K562 (cell line): ENCODE data around the gene NFIB. TPM values are rescaled to one million over a fixed set of nuclear protein-coding genes. Genes with fewer than 3 reads are reported as not detected.
A peak's percentile ranks its signal among the peaks of the same experiment; 100 is the strongest.

Experiments used
- ATAC-seq: fragments of 200-7000 bp; cut with Tn5 transposase; 3 replicates; pipeline ENCODE4 v1.9.1; 2020; ENCODE audit warnings: moderate library complexity
- BruUV-seq: library from RNA; stranded (reverse); fragments of 400-500 nt; replicated peaks from 2 replicates; lab custom pipeline; 2021; lab: Mats Ljungman, UMichigan
- CTCF ChIA-PET: fragments of 300-600 bp; formaldehyde crosslinking; extraction: SDS; loops from one replicate; lab custom pipeline; 2021; ENCODE audit warnings: low intra/inter-chr PET ratio; lab: Yijun Ruan, JAX
- POLR2A ChIA-PET: fragments of 300-600, 350-650 bp; sonication (Branson Sonifier 250); formaldehyde crosslinking; extraction: SDS; loops from one replicate; lab custom pipeline; 2021; ENCODE audit warnings: antibody characterized with exemption, inconsistent platforms; lab: Yijun Ruan, JAX
- DNase-seq, 4 experiments: peaks; one replicate each; pipeline versions ENCODE4 v3.0.0 to v3.0.0-alpha.2; 2011 to 2018; ENCODE audit warnings: low spot score in 3 of 4, mixed read lengths in 3 of 4; ENCODE audit errors: extremely low read depth in 1 of 4
- FAIRE-seq: peaks from 2 replicates; lab custom pipeline; 2011; peaks lifted over from hg19 to GRCh38; lab: Jason Lieb, UNC
- H2AFZ ChIP-seq: 2 replicates; pipeline ENCODE4 v1.6.0; 2011; ENCODE audit warnings: low read depth, low read length, control low read depth, inconsistent platforms
- H3K27ac ChIP-seq: fragments of 200-600 bp; 3 replicates; pipeline ENCODE4 v1.8.0; 2011; ENCODE audit warnings: low read depth, mild to moderate bottlenecking, control low read depth, inconsistent platforms, low read length, moderate library complexity, mixed read lengths; ENCODE audit errors: extremely low read depth
- H3K27me3 ChIP-seq, 2 experiments: fragments of 300-600 bp in 1 of 2; 2 replicates in 1 of 2; 3 replicates in 1 of 2; pipeline versions ENCODE4 v1.6.0 to v1.8.0; 2011; ENCODE audit warnings: inconsistent platforms in 2 of 2, low read length in 2 of 2, mild to moderate bottlenecking in 1 of 2, mixed read lengths in 1 of 2, moderate library complexity in 1 of 2; ENCODE audit not compliant: control insufficient read depth in 2 of 2, insufficient read depth in 2 of 2
- H3K36me3 ChIP-seq: fragments of 300-600 bp; 3 replicates; pipeline ENCODE4 v1.8.0; 2011; ENCODE audit warnings: mild to moderate bottlenecking, low read length, inconsistent platforms; ENCODE audit not compliant: control insufficient read depth, insufficient read depth
- H3K4me1 ChIP-seq, 2 experiments: fragments of 200-600 bp in 1 of 2; replicated peaks in 1 of 2; 2 replicates in 1 of 2; 3 replicates in 1 of 2; pipeline versions ENCODE4 v1.5.1 to v1.8.0; 2011; ENCODE audit warnings: inconsistent platforms in 2 of 2, low read length in 2 of 2, mild to moderate bottlenecking in 1 of 2, mixed read lengths in 1 of 2, moderate library complexity in 1 of 2; ENCODE audit not compliant: control insufficient read depth in 2 of 2, insufficient read depth in 2 of 2
- H3K4me2 ChIP-seq: 2 replicates; pipeline ENCODE4 v1.6.1; 2011; ENCODE audit warnings: low read length, control low read depth, inconsistent platforms, mixed read lengths; ENCODE audit not compliant: insufficient read depth
- H3K4me3 ChIP-seq: fragments of 200-600 bp; sonication (generic), shearing (Covaris generic); 2 replicates; pipeline ENCODE4 v1.5.1; 2016; ENCODE audit warnings: control low read depth, inconsistent platforms
- H3K79me2 ChIP-seq: fragments of 200-600 bp; 3 replicates; pipeline ENCODE4 v1.8.0; 2011; ENCODE audit warnings: low read length, inconsistent platforms; ENCODE audit not compliant: control insufficient read depth, insufficient read depth
- H3K9ac ChIP-seq, 2 experiments: 2 replicates each; pipeline versions ENCODE4 v1.6.0 to v1.6.1; 2011; ENCODE audit warnings: low read depth in 2 of 2, low read length in 2 of 2, control low read depth in 1 of 2, inconsistent platforms in 1 of 2, mild to moderate bottlenecking in 1 of 2, mixed read lengths in 1 of 2; ENCODE audit not compliant: insufficient read depth in 1 of 2
- H3K9me1 ChIP-seq: one replicate; pipeline ENCODE4 v1.6.0; 2011; ENCODE audit warnings: inconsistent platforms, mild to moderate bottlenecking, low read length, moderate library complexity; ENCODE audit not compliant: control insufficient read depth, insufficient read depth
- H3K9me3 ChIP-seq: replicated peaks from 2 replicates; pipeline ENCODE4 v1.5.1; 2011; ENCODE audit warnings: low read depth, low read length, inconsistent platforms; ENCODE audit not compliant: control insufficient read depth, insufficient read depth
- H4K20me1 ChIP-seq: replicated peaks from 2 replicates; pipeline ENCODE4 v1.6.1; 2011; ENCODE audit warnings: low read length, inconsistent platforms, mixed read lengths; ENCODE audit not compliant: control insufficient read depth, insufficient read depth
- CREM ChIP-seq: IDR thresholded peaks from 2 replicates; pipeline ENCODE4 v1.6.1; 2014; ENCODE audit warnings: antibody characterized with exemption, low read depth
- CTCF ChIP-seq, 3 experiments: IDR thresholded peaks in 2 of 3; conservative IDR thresholded peaks in 1 of 3; 2 replicates each; pipeline ENCODE4 v1.5.1; 2011 to 2012; ENCODE audit warnings: low read length in 3 of 3, mild to moderate bottlenecking in 3 of 3, control low read depth in 2 of 3, improper control_type of control experiment in 1 of 3, inconsistent platforms in 1 of 3, low read depth in 1 of 3, mixed read lengths in 1 of 3, moderate library complexity in 1 of 3; ENCODE audit not compliant: insufficient read depth in 2 of 3
- DEAF1 ChIP-seq: fragments of 450-650 bp; formaldehyde crosslinking; IDR thresholded peaks from 2 replicates; pipeline ENCODE4 v1.4.0; 2020; ENCODE audit warnings: mild to moderate bottlenecking, moderate library complexity
- REST ChIP-seq, 2 experiments: fragments of 450-650 bp; formaldehyde crosslinking in 1 of 2; IDR thresholded peaks; 2 replicates each; pipeline versions ENCODE4 v1.4.0 to v1.6.1; 2014 to 2020; ENCODE audit warnings: mild to moderate bottlenecking in 2 of 2, borderline replicate concordance in 1 of 2, low read depth in 1 of 2
- STAG1 ChIP-seq: sonication (generic); formaldehyde crosslinking; IDR thresholded peaks from 2 replicates; pipeline ENCODE4 v1.5.0; 2020; ENCODE audit warnings: missing genetic modification reagents, borderline replicate concordance
- ZBTB7A ChIP-seq: IDR thresholded peaks from 2 replicates; pipeline ENCODE4 v1.6.1; 2011; ENCODE audit warnings: low read depth, mild to moderate bottlenecking, low read length, moderate library complexity, borderline replicate concordance; ENCODE audit not compliant: control insufficient read depth
- ZNF384 ChIP-seq: IDR thresholded peaks from 2 replicates; pipeline ENCODE4 v1.6.1; 2012; ENCODE audit warnings: low read depth, low read length, improper control_type of control experiment
- WGBS: fragments of 100-300 bp; shearing (Covaris generic); methylation state at CpG from one replicate; pipeline ENCODE4 v1.1.6; 2016; ENCODE audit warnings: low coverage, mixed read lengths; ENCODE audit not compliant: insufficient coverage; ENCODE audit errors: missing lambda C conversion rate; 5-methylcytosine and 5-hydroxymethylcytosine counted together
- in situ Hi-C: fragments of 300-500 bp; cut with MboI; formaldehyde crosslinking; loops from 4 replicates; pipeline ENCODE4 v1.15.0; 2018; ENCODE audit warnings: inconsistent platforms, mixed read lengths
- intact Hi-C: fragments of 100-400 bp; cut with micrococcal nuclease; formaldehyde crosslinking; loops from 2 replicates; pipeline ENCODE4 v1.14.2; 2022
- polyA plus RNA-seq, 8 experiments: library from polyadenylated mRNA; depleted of rRNA in 4 of 8; stranded (reverse) in 5 of 8; unstranded in 3 of 8; fragments of >200 nt; fragmentation: Nextera tagmentation in 2 of 8; fragmentation: Illumina TruSeq in 1 of 8; extraction: Ambion mirVana in 2 of 8; extraction: Trizol in 1 of 8; gene quantifications; 2 replicates each; pipeline versions ENCODE4 v1.2.1 to v1.2.3, GENCODE V29; 2011 to 2014; ENCODE audit warnings: inconsistent platforms in 1 of 8, missing spikeins in 1 of 8
- total RNA-seq, 7 experiments: library from RNA; depleted of rRNA in 6 of 7; stranded (reverse); fragments of >200 nt in 6 of 7; fragmentation: Illumina TruSeq in 2 of 7; extraction: Trizol in 2 of 7; gene quantifications; 2 replicates each; pipeline versions ENCODE4 v1.2.1 to v1.2.3, GENCODE V29; 2011 to 2021; ENCODE audit warnings: low replicate concordance in 1 of 7

NFIB gene
- total and polyA plus RNA-seq, 9 of the 15 experiments (the other 6 are each of a cell fraction or from before 2014, with no cell fraction given): 1.2 to 3.3 (median 1.9) TPM

- Histone ChIP-seq H3K9ac (no peak overlapping the region), H3K79me2 (no peaks in the 10 kb centered on the region), H2AFZ (no peak overlapping the region), H3K4me3 (no peak overlapping the region), H3K9me1 (no peaks in the 10 kb centered on the region), H3K9me3 (no peaks in the 10 kb centered on the region), H3K36me3 (no peaks in the 10 kb centered on the region), H4K20me1 (no peaks in the 10 kb centered on the region), H3K4me1 (peaks cover 3 to 4% of the 10 kb centered on the region in 2 experiments; a peak in 3 of 5 replicates), H3K4me2 (no peak overlapping the region; the same call in 1 of the 2 replicates), H3K27ac (no peak overlapping the region), H3K27me3 (no peaks in the 10 kb centered on the region)
- DNase-seq (peak; percentile 67 to 84 (median 72)), ATAC-seq (peak; percentile 97), FAIRE-seq (peak; percentile 78)
- WGBS: 13% methylated on average over 15 of the region's 18 CpGs
- ChIA-PET CTCF (interaction anchor here (0.6 to 1.3 kb wide), 4 partner anchors 232 to 1320 kb away, joined by 3 to 6 read pairs (median 4); no protein-coding TSS in a partner anchor), POLR2A (no interaction called here)
- intact Hi-C loops: loop anchor here (2.0 kb wide), 2 partner anchors 75 to 285 kb away; no protein-coding TSS in a partner anchor
- in situ Hi-C loops: loop anchor here (10.0 kb wide), 1 partner anchor 389 kb away; no protein-coding TSS in a partner anchor
- BruUV-seq: no TSS peak
- TF ChIP-seq ZNF384: 0 out of 2 replicates have a peak, but pooled peaks have one; percentile 19
- TF ChIP-seq REST (IDR thresholded peaks at IDR 0.05; ENCODE audit: borderline replicate concordance): peak; percentile 81; the same call in 1 of the 2 replicates
- no peak for TF ChIP-seq REST (CRISPR knock-in tag; IDR thresholded peaks at IDR 0.05; ENCODE audit: low read depth)
- TF ChIP-seq CREM: peak; percentile 79
- TF ChIP-seq DEAF1 (CRISPR knock-in tag): peak; percentile 48; the same call in 1 of the 2 replicates
- TF ChIP-seq CTCF (IDR thresholded peaks at IDR 0.05 in 2 of 3, conservative IDR thresholded peaks at IDR 0.05 in 1 of 3; ENCODE audit: insufficient read depth in 2 of 3, low read depth in 1 of 3, low read length in 3 of 3): peak; percentile 75 to 86 (median 77)
- TF ChIP-seq ZBTB7A: peak; percentile 59; the same call in 1 of the 2 replicates
- TF ChIP-seq STAG1: peak; percentile 30; the same call in 1 of the 2 replicates
Measured at GRCh38 chr9:14353222-14354056, 39.5 kb upstream of the NFIB start.
